Neural crest cell (in vitro differentiated cells): ENCODE data around the gene PDE8B. TPM values are rescaled to one million over a fixed set of nuclear protein-coding genes. Genes with fewer than 3 reads are reported as not detected.

Experiments
- DNase-seq: peaks from one replicate; pipeline ENCODE4 v3.0.0; 2021; ENCODE audit warnings: low read depth, mixed read lengths, low spot score
- H3K27ac Mint-ChIP-seq: one replicate; pipeline ENCODE4 v1.8.0; 2021; ENCODE audit warnings: mild to moderate bottlenecking, mixed read lengths; ENCODE audit not compliant: unreplicated experiment
- H3K27me3 Mint-ChIP-seq: 2 replicates; pipeline ENCODE4 v1.8.0; 2021; ENCODE audit warnings: low read depth, mild to moderate bottlenecking, mixed read lengths
- H3K36me3 Mint-ChIP-seq: 2 replicates; pipeline ENCODE4 v1.8.0; 2021; ENCODE audit warnings: low read depth, mild to moderate bottlenecking, mixed read lengths
- H3K4me1 Mint-ChIP-seq: 2 replicates; pipeline ENCODE4 v1.8.0; 2021; ENCODE audit warnings: mixed read lengths
- H3K4me3 Mint-ChIP-seq: one replicate; pipeline ENCODE4 v1.8.0; 2021; ENCODE audit warnings: mild to moderate bottlenecking, mixed read lengths
- H3K9me3 Mint-ChIP-seq: 2 replicates; pipeline ENCODE4 v1.8.0; 2021; ENCODE audit warnings: mixed read lengths
- CTCF ChIP-seq: fragments of 200-600 bp; sonication (generic); conservative IDR thresholded peaks from 2 replicates; pipeline ENCODE4 v1.5.0; 2021; ENCODE audit warnings: antibody characterized with exemption, mild to moderate bottlenecking
- total RNA-seq: library from RNA; stranded (reverse); gene quantifications from 2 replicates; pipeline ENCODE4 v1.2.1, GENCODE V29; 2021

The PDE8B gene
- total RNA-seq, 1 donor from 2014 or later, result 0.44 TPM

- H3K27me3 Mint-ChIP-seq, result no peaks in the 10 kb centered on the region
- TF ChIP-seq CTCF, result no peak
- no peaks in the 10 kb centered on the region for H3K36me3 Mint-ChIP-seq
- H3K4me1 Mint-ChIP-seq, result no peaks in the 10 kb centered on the region
- DNase-seq, result no peak
- no peak overlapping the region for H3K27ac Mint-ChIP-seq
- H3K9me3 Mint-ChIP-seq, result no peaks in the 10 kb centered on the region
- H3K4me3 Mint-ChIP-seq, result no peak overlapping the region
Measured at GRCh38 chr5:77407152-77407551, 196.7 kb downstream of the PDE8B start.

GRCh38 chr5:77409870-77410621 lies 199.6 kb downstream of the PDE8B start:
- TF ChIP-seq CTCF, result no peak
- no peak overlapping the region for H3K27ac Mint-ChIP-seq

DNA sequence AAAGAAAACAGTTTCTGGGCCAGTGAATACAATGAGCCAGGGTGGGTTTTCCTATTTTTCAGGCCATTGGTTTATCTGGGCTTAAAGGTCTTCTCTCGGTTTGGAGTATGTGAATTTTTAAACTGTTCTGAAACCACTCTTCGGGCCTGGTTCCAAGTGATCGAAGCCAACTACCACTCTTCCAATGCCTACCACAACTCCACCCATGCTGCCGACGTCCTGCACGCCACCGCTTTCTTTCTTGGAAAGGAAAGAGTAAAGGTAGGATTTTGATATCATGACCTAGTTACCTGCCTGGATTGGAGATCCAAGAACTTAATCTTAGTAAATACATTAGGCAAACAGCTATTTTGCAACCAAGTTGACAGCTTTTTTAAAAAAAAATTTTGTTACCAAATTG lies 202.6 kb downstream of the PDE8B start:
- H3K27ac Mint-ChIP-seq, result no peak overlapping the region
- DNase-seq, result no peak
- no peak overlapping the region for H3K4me3 Mint-ChIP-seq
- no peaks in the 10 kb centered on the region for H3K9me3 Mint-ChIP-seq
- no peaks in the 10 kb centered on the region for H3K4me1 Mint-ChIP-seq
- no peak for TF ChIP-seq CTCF
- no peaks in the 10 kb centered on the region for H3K36me3 Mint-ChIP-seq
- no peaks in the 10 kb centered on the region for H3K27me3 Mint-ChIP-seq

More at GRCh38 chr5:77409870-77410621, 199.6 kb downstream of the PDE8B start:
- no peaks in the 10 kb centered on the region for H3K4me1 Mint-ChIP-seq
- no peaks in the 10 kb centered on the region for H3K36me3 Mint-ChIP-seq
- DNase-seq, result no peak
- no peak overlapping the region for H3K4me3 Mint-ChIP-seq
- no peaks in the 10 kb centered on the region for H3K9me3 Mint-ChIP-seq
- no peaks in the 10 kb centered on the region for H3K27me3 Mint-ChIP-seq

DNA sequence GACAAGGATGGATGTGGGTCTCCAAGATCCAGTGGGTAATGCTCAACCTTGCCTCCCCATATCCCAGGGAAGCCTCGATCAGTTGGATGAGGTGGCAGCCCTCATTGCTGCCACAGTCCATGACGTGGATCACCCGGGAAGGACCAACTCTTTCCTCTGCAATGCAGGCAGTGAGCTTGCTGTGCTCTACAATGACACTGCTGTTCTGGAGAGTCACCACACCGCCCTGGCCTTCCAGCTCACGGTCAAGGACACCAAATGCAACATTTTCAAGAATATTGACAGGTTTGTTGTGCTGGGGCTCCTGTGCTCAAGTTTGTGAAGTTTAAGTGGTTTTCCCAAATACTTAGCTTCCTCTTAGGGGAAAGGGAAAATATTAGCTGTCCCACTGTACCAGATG lies 207.7 kb downstream of the PDE8B start:
- Mint-ChIP-seq H3K27ac (no peak overlapping the region), H3K36me3 (peaks cover 2% of the 10 kb centered on the region), H3K27me3 (no peaks in the 10 kb centered on the region), H3K9me3 (no peaks in the 10 kb centered on the region), H3K4me3 (no peak overlapping the region), H3K4me1 (no peaks in the 10 kb centered on the region)
- DNase-seq, result no peak
- TF ChIP-seq CTCF, result no peak

DNA sequence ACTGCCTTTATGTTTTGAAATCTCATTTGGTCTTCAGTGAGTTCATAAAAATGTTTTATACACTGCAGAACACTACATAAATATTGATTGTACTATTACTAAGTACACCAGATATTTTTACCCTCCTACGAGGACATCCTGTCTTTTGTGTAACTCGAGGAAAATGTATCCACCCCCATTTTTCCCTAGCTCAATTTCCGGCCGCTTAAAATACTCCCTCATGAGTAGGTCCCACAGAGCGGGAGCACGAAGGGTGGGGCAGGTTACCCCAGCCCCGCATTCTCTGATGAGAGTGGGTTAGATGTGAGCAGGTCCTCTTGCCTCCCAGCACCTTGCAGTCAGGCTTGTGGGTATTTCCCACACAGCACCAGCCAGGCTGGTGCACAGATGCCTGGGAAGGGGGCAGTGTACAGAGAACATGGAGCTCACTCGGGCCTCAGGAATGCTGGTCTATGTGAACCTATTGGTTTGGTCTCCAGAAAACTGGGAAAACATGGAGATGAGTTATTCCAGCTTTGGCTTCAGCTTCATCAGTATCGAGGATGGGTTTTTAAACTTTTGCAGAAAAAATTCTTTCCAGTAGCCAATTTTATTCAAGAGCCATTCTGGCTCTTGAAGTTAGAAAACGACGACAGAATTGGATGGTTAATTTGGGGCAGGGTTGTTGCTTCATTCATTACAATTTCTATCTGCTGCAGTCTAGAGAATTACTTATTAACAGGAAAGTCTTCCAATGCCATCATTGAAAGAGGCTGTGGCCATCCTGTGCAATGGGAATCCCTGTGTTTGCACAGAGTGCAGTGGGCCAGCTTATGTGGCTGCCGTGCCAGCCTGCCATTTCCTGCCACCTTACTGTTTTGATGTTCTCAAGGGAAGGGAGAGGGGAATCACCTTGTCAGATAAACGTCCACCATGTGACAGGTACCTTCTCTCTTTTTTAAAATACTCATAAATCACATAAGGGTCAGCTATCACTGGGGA lies 208.4 kb downstream of the PDE8B start:
- Mint-ChIP-seq H3K9me3 (no peaks in the 10 kb centered on the region), H3K4me1 (no peaks in the 10 kb centered on the region), H3K36me3 (peaks cover 2% of the 10 kb centered on the region), H3K27ac (no peak overlapping the region), H3K27me3 (no peaks in the 10 kb centered on the region), H3K4me3 (no peak overlapping the region)
- no peak for TF ChIP-seq CTCF
- no peak for DNase-seq
